Body of pancreas (tissue), 4 donors: ENCODE data around the gene MTG1. TPM values are rescaled to one million over a fixed set of nuclear protein-coding genes. Genes with fewer than 3 reads are reported as not detected.

Experiments
- microRNA-seq, 2 donors: library from miRNA; unstranded; fragments of <30 nt; microRNA quantifications; one replicate each; pipeline ENCODE4, GENCODE V29; 2016; ENCODE audit warnings: borderline number of aligned reads in 2 of 2, borderline replicate concordance in 2 of 2
- small RNA-seq: library from RNA; depleted of rRNA; stranded (forward); fragments of <200 nt; gene quantifications from one replicate; pipeline ENCODE3, GENCODE V24; 2016
- total RNA-seq, 2 donors: library from RNA; depleted of rRNA; stranded (reverse); fragments of >200 nt; gene quantifications; one replicate each; pipeline ENCODE4 v1.1.0, GENCODE V29; 2016

Gene MTG1
- total RNA-seq, 2 donors from 2014 or later: 22.8 to 83.7 TPM

Small RNA genes lying within 50 kb of the gene (microRNA-seq; reads per million reads assigned to microRNA genes)
- gene MIR3944: 0 to 0.45 reads per million in 2 donors

Small RNA genes lying within 50 kb of the gene (small RNA-seq; reads per million reads assigned to genes)
- gene AL360181.4 (not detected), gene BANF1P2 (not detected), gene MIR3944 (not detected)

Other genes starting within 250 kb of the MTG1 start
- 1 to 10 TPM in 1 of 2 donors, under 1 TPM in 1; 0.52 to 3.3 TPM for gene KNDC1, start 233.9 kb upstream of the MTG1 start, total RNA-seq
- gene UTF1, start 163.9 kb upstream of the MTG1 start, total RNA-seq: not detected
- under 1 TPM in 1 of 2 donors, not detected in 1; 0.26 TPM for gene VENTX, start 156.3 kb upstream of the MTG1 start, total RNA-seq
- 1 to 10 TPM; 3.4 to 4.6 TPM for gene ADAM8, start 117.3 kb upstream of the MTG1 start, total RNA-seq
- 10 to 100 TPM; 32.2 to 36.6 TPM for gene TUBGCP2, start 85.3 kb upstream of the MTG1 start, total RNA-seq
- gene ZNF511, start 85.2 kb upstream of the MTG1 start, total RNA-seq: 10 to 100 TPM; 15.0 to 22.7 TPM
- gene CALY, start 57.3 kb upstream of the MTG1 start, total RNA-seq: 1 to 10 TPM in 1 of 2 donors, not detected in 1; 1.8 TPM
- gene PRAP1, start 46.8 kb upstream of the MTG1 start, total RNA-seq: 1 to 10 TPM in 1 of 2 donors, not detected in 1; 6.5 TPM
- 10 to 100 TPM; 12.5 to 16.1 TPM for gene FUOM, start 36.1 kb upstream of the MTG1 start, total RNA-seq
- 10 to 100 TPM; 44.4 to 71.9 TPM for gene ECHS1, start 20.8 kb upstream of the MTG1 start, total RNA-seq
- gene PAOX, start 14.9 kb upstream of the MTG1 start, total RNA-seq: 1 to 10 TPM; 8.3 to 9.6 TPM
- gene SPRN, start 30.5 kb downstream of the MTG1 start, total RNA-seq: not detected
- 10 to 100 TPM in 1 of 2 donors, 1 to 10 TPM in 1; 3.9 to 11.2 TPM for gene SCART1, start 59.8 kb downstream of the MTG1 start, total RNA-seq
- 10 to 100 TPM in 1 of 2 donors, 1 to 10 TPM in 1; 3.9 to 18.1 TPM for gene CYP2E1, start 133.2 kb downstream of the MTG1 start, total RNA-seq
- 1 to 10 TPM; 1.0 to 2.0 TPM for gene SYCE1, start 171.4 kb downstream of the MTG1 start, total RNA-seq
- not detected for gene FRG2B, start 232.6 kb downstream of the MTG1 start, total RNA-seq